ENCODE data around the gene ZNF485. TPM values are rescaled to one million over a fixed set of nuclear protein-coding genes. Genes with fewer than 3 reads are reported as not detected.

ZNF485 gene
- total and polyA plus RNA-seq, 7 donors = 3.1 to 8.2 (median 4.0) TPM

DNA sequence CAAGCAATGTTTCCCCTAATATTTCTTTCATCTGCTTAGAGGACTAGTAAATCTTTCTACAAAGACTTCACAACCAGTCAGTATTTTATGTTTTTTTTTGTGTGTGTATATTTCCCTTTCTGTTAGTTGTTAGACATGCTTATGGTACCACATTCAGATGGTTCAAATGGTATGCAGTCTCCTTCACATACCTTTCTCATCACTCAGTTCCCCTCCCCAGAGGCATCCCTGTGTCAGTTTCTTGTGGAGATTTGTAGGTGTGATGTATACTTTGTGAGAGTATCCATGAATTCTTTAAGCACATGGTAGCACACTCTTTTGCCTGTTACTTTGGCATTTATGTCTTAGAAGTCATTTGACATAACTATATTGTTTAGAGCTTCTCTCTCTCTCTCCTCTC, 4.4 kb downstream of the ZNF485 start:
- no peaks in the 10 kb centered on the region for H3K4me1 ChIP-seq
- no peak overlapping the region for H3K4me3 ChIP-seq
- ATAC-seq = no peak
- no peaks in the 10 kb centered on the region for H3K27me3 ChIP-seq (ENCODE audit: insufficient read depth in 3 of 3, low read length in 2 of 3)
- intact Hi-C loops (cut with DNase I) = no loop called here
- H3K27ac ChIP-seq = no peak overlapping the region
- no peak for DNase-seq
- peaks cover under 1% of the 10 kb centered on the region for H3K9me3 ChIP-seq
- TF ChIP-seq, protein P1, sequence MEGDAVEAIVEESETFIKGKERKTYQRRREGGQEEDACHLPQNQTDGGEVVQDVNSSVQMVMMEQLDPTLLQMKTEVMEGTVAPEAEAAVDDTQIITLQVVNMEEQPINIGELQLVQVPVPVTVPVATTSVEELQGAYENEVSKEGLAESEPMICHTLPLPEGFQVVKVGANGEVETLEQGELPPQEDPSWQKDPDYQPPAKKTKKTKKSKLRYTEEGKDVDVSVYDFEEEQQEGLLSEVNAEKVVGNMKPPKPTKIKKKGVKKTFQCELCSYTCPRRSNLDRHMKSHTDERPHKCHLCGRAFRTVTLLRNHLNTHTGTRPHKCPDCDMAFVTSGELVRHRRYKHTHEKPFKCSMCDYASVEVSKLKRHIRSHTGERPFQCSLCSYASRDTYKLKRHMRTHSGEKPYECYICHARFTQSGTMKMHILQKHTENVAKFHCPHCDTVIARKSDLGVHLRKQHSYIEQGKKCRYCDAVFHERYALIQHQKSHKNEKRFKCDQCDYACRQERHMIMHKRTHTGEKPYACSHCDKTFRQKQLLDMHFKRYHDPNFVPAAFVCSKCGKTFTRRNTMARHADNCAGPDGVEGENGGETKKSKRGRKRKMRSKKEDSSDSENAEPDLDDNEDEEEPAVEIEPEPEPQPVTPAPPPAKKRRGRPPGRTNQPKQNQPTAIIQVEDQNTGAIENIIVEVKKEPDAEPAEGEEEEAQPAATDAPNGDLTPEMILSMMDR (IDR thresholded peaks at IDR 0.05) = no peak
- peaks cover 6 to 70% of the 10 kb centered on the region in 2 donors for H3K36me3 ChIP-seq (ENCODE audit: insufficient read depth in 1 of 2, low read depth in 1 of 2)

DNA sequence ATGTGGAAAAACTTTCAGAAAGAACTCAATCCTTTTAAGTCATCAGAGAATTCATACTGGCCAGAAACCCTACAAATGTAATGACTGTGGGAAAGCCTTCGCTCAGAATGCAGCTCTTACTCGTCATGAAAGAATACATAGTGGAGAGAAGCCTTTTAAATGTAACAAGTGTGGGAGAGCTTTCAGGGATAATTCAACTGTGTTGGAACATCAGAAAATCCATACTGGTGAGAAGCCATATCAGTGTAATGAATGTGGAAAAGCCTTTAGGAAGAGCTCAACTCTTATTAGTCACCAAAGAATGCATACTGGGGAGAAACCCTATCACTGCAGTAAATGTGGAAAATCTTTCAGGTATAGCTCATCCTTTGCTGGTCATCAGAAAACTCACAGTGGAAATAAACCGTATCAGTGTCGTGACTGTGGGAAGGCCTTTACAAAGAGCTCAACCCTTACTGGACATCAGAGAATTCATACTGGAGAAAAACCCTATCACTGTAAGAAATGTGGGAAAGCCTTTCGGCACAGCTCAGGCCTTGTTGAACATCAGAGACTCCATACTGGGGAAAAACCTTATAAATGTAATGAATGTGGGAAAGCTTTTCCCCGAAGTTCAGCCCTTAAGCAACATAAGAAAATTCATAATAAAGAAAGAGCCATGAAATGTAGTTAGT, 10.6 kb downstream of the ZNF485 start:
- Histone ChIP-seq H3K27ac (no peak overlapping the region), H3K27me3 (ENCODE audit: insufficient read depth in 3 of 3, low read length in 2 of 3) (no peaks in the 10 kb centered on the region), H3K36me3 (ENCODE audit: insufficient read depth in 1 of 2, low read depth in 1 of 2) (peaks cover 15 to 51% of the 10 kb centered on the region in 2 donors), H3K4me1 (no peaks in the 10 kb centered on the region), H3K4me3 (no peak overlapping the region), H3K9me3 (peaks cover 17% of the 10 kb centered on the region)
- ATAC-seq = no peak
- TF ChIP-seq, protein P1 (IDR thresholded peaks at IDR 0.05) = no peak
- WGBS, 3 donors = 88 to 100% (median 91%) methylated on average over 6 of the region's 6 CpGs
- intact Hi-C loops (cut with DNase I) = no loop called here
- DNase-seq = no peak

DNA sequence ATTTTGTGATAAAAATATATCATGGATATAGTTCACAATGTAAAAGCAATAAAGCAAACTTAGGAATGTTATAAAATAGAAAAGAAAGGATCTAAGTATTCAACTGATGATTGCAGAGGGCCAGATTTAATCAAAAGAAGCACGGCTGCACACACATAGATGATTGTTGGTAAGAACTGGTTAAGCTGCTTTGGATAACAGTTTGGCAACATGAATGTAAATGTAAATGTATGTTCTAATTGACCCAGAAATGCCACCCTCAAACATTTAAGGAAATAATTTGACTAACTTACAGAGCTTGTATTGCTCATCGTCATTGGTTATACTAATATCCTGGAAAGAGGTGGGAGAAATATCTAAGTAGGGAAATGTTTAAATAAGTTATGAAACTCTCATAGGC, 13.1 kb downstream of the ZNF485 start:
- Histone ChIP-seq H3K36me3 (ENCODE audit: insufficient read depth in 1 of 2, low read depth in 1 of 2) (peaks cover 12 to 32% of the 10 kb centered on the region in 2 donors), H3K27ac (no peak overlapping the region), H3K9me3 (peaks cover 17% of the 10 kb centered on the region), H3K4me1 (no peaks in the 10 kb centered on the region), H3K27me3 (ENCODE audit: insufficient read depth in 3 of 3, low read length in 2 of 3) (no peaks in the 10 kb centered on the region), H3K4me3 (no peak overlapping the region)
- DNase-seq (no peak), ATAC-seq (no peak)
- WGBS, 3 donors = 95 to 97% (median 96%) methylated on average over 2 of the region's 2 CpGs
- intact Hi-C loops (cut with DNase I) = loop anchor here in 1 of 2 donors (1.0 kb wide), 1 partner anchor 27 kb away; no protein-coding TSS in a partner anchor
- TF ChIP-seq, protein P1 (IDR thresholded peaks at IDR 0.05) = no peak

DNA sequence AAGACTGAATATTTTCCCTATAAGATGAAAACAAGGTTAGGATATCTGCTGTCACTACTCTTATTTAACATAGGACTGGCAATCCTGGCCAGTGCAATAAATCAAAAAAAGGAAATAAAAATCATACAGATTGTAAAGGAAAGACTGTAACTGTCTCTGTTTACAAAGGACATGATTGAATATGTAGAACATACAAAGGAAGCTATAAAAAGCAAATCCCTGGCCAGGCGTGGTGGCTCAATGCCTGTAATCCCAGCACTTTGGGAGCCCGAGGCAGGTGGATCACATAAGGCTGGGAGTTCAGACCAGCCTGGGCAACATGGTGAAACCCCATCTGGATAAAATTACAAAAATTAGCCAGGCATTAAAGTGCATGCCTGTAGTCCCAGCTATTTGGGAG, 15.8 kb downstream of the ZNF485 start:
- Histone ChIP-seq H3K4me1 (no peaks in the 10 kb centered on the region), H3K36me3 (ENCODE audit: insufficient read depth in 1 of 2, low read depth in 1 of 2) (peaks cover 3 to 5% of the 10 kb centered on the region in 2 donors), H3K27ac (no peak overlapping the region), H3K9me3 (peaks cover 2% of the 10 kb centered on the region), H3K27me3 (ENCODE audit: insufficient read depth in 3 of 3, low read length in 2 of 3) (no peaks in the 10 kb centered on the region), H3K4me3 (no peak overlapping the region)
- intact Hi-C loops (cut with DNase I) = no loop called here
- WGBS, 3 donors = 21 to 50% (median 26%) methylated on average over 2 of the region's 2 CpGs
- DNase-seq (no peak), ATAC-seq (no peak)
- TF ChIP-seq, protein P1 (IDR thresholded peaks at IDR 0.05) = no peak

DNA sequence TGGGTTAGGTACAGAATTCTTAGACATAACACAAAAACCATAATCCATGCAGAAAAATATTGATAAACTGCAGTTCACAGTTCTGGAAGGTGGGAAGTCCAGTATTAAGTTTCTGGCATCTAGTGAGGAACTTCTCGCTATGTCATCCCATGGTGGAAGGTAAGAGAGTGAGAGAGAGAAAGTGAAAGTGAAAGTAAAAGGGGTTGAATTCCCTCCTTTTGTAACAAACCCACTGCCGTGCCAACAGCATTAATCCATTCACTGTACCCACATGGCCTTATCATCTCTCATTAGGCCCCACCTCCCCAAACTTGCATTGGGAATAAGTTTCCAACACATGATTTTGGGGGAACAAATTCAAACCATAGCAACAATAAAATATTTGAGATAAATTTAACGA, 17.1 kb downstream of the ZNF485 start:
- H3K36me3 ChIP-seq (ENCODE audit: insufficient read depth in 1 of 2, low read depth in 1 of 2) = no peaks in the 10 kb centered on the region
- ATAC-seq (no peak), DNase-seq (no peak)
- H3K27me3 ChIP-seq (ENCODE audit: insufficient read depth in 3 of 3, low read length in 2 of 3) = no peaks in the 10 kb centered on the region
- no peaks in the 10 kb centered on the region for H3K4me1 ChIP-seq
- H3K27ac ChIP-seq = no peak overlapping the region
- peak overlapping the region; percentile 41 for H3K4me3 ChIP-seq
- TF ChIP-seq, protein P1 (IDR thresholded peaks at IDR 0.05) = no peak
- intact Hi-C loops (cut with DNase I) = no loop called here
- WGBS, 3 donors = 50 to 54% (median 54%) methylated on average over 3 of the region's 3 CpGs
- no peaks in the 10 kb centered on the region for H3K9me3 ChIP-seq

Measured in psoas muscle (tissue), 8 donors.